Measurements from ENCODE around the gene PAK5.

Gene PAK5

DNA sequence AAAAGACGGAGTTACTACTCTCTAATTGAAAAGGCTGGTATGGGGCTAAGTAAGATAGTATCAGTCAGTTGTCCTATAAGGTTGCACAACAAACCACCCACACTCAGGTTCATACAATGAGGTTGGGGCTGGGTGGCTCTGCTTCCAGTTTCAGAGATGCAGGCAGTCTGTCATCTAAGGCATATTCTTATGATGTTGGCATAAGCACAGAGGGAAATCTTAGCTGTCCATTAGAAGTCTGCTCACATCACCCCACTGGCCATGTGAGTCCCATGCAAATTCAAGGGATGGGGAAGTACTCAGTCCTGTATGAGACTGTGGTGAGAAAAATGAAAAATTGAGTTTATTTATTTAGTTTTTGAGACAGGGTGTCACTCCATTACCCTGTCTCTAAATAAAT, 205.9 kb downstream of the PAK5 start:
- no peak for DNase-seq
- intact Hi-C loops (cut with DNase I), result no loop called here

DNA sequence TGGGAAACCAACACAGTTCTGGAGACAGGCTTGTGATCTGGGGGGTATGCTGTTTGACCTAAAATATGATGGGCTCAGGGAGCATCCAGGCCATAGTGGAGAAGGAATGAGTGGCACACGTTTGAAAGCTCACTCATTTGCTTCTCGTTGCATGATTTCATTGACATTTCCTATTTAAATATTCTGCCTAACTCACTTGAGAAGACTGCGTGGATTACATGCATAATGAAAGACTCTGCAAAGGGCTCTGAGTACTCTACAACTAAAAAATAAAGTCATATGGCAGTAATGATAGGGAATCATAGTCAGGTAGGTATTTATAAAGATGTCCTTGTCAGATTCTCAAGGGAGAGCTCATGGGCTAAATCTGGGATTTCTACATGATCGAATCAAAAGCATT, 206.6 kb downstream of the PAK5 start:
- no peak for DNase-seq
- intact Hi-C loops (cut with DNase I), result no loop called here

DNA sequence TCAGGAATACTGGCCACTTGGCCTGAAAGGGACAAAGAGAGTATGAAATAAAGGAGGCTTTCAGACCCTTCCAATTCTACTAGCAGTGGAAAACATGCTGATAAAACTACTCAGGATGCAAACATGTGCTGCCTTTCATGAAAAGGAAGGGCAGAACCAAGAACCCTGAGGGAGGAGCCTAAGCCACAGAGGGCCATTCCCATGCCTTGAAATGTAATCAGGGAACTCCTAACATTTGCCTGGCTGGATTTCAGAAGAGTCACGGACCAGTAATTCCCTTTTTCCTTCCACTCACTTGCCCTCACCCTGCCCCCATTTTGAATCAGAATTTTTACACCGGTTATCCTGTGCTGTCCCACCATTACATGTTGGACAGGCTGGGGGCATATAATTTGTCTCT, 208.3 kb downstream of the PAK5 start:
- intact Hi-C loops (cut with DNase I), result no loop called here
- DNase-seq, result no peak

DNA sequence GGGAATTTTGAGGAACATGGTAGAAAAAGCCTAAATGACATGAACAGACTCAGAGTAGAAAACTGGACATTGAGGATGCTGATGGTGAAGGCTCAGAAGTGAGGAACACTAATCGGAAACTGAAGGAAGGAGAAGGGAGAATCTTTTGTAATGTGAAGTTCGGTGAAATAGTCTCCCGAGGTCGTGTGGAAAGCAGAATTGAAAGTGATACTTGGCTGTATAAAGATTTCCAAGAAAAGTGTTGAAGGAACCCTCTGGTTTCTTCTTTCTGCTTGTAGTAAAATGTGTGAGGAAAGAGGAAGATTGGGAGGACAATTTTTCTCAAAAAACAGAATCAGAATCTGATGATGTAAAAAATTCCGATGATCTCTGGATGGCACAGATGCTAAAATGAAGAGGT, 209.0 kb downstream of the PAK5 start:
- DNase-seq, result no peak
- intact Hi-C loops (cut with DNase I), result no loop called here

DNA sequence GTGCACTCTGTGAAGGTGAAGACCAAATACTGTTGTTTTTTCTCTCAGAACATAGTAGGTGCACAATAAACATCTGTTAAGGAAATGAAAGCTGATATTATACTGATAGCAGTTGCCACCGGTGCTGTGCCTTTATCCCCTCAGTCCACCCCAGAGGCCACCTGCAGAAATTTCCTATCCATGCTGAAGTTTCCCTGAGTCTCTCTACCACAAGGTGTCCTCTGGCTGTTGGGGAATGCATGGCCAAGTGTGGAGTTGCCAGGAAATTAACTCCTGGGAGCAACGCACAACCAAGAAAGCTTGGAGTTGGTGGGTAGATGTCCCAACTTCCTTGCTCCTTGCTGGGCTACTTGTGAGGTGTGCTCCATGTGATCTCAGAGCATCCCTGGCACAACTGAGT, 210.3 kb downstream of the PAK5 start:
- no peak for DNase-seq
- intact Hi-C loops (cut with DNase I), result no loop called here

DNA sequence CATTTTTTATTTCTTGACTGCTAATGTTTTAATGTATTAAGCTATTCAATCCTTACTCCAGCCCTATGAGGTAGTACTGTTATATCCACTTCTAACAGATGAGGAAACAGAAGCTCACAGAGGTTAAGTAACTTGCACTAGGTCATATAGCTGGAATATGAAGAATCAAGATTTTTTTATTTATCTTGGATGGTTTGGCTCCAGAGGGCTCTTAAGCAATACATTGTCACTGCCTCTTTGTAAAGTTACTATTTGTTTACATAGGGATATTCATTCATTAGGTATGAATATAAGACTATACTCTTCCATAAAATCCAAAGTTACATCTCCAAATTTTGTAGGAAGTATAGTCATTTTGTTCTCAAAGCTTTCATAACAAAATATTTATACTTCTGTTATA, 210.7 kb downstream of the PAK5 start:
- no peak for DNase-seq
- intact Hi-C loops (cut with DNase I), result no loop called here

DNA sequence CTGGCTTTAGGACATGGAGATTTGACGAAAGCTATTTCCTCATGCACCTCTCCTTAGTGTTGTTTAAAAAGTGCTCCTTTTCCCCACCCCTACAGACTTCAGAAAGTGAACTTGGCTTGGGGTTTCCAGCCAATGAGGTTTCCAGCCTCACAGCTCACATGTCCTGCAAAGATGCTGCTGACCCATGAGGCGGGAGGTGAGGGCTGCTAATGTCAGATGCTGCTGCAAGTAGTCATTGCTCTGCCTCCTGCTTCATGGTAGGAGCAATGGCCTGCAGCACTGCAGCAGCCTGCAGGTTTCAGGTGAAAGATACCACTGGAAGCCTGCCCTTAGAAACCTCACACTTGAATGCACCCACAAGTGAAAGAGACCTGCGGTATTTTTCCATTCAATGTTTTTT, 211.7 kb downstream of the PAK5 start:
- intact Hi-C loops (cut with DNase I), result no loop called here
- DNase-seq, result no peak

DNA sequence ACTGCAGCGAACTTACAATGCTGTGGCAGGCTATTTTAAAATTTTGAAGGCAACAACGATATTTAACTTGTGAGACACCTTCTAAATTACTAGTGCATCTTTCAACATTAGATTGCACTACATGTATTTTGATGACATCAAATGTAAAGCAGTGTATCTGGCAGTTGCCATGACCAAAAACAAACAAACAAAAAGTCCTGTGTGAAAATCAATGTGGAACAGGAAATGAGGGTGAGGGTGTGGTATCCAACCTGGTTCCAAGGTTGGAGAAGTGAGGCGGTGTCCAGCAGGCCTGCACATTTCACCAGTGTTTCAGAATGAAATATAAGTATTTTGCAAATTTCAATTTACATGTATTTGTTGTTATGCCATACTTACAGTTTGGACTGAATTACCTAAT, 212.5 kb downstream of the PAK5 start:
- intact Hi-C loops (cut with DNase I), result no loop called here
- DNase-seq, result no peak

DNA sequence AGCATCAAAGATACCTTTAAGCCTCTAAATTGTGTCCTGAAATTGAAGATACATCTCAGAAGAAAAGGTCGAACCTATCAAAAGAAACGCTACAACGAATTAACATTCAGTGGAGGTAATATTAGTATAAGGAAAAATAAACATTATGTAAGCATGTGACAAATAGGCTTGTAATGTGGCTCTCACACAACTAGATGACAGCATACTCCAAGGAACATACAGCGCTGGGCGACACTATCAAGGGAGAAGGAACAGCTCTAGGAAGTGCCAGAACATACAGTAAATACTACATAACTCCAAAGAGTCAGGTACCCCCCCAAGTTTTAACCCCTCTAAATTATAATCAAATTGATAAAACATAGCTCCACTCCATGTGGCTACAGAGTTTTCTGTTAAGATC, 220.9 kb downstream of the PAK5 start:
- intact Hi-C loops (cut with DNase I), result loop anchor here (10.0 kb wide), 1 partner anchor 297 kb away; no protein-coding TSS in a partner anchor
- peak in 23 of 42 donors; percentile 18 to 72 (median 43) for DNase-seq

DNA sequence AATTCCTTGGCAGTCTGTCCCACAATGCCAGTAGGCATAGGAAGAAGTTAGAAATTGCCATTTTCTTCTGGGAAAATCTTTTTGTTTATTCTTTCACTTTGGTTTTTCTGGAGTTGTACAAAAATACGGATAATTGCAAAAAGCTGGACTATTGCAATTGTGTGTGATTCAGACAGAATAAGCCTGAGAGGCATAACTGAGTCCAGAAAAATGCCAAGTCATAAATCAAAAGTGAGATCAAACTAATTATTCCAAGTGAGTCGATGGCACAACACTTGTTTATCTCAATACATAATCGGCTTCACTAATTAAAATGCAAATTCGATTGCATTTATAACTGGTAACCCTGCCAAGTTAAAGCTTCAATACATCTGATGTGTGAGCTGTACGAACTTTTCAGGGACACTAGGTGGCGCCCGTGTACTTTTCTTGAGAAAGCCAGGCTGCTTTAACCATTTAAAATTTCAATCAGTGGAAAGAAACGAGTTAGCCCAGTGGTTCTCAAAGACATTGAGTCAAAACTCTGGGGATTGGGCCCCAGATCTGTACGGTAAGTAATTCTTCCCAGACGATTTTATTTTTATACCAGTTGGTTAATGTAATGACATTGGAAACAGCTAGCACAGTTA, 221.9 kb downstream of the PAK5 start:
- DNase-seq, result peak; percentile 29 to 90 (median 72)
- intact Hi-C loops (cut with DNase I), result loop anchor here (10.0 kb wide), 1 partner anchor 298 kb away; no protein-coding TSS in a partner anchor

DNA sequence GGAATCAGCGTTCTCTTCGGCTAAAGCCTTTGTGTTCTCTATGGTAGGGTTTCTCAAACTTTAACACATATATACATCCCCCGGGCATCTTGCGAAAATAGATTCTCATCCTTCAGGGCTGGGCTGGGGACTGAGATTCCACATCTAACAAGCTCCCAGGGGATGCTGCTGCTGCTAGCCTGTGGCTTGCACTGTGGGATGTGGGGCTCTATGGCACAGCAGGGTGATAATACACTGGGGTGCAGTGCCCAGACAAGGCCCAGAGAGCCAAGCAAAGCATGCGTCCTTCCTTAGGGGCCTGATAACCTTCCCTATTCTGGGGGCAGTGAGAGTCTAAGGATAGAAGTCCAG, 222.4 kb downstream of the PAK5 start:
- intact Hi-C loops (cut with DNase I), result loop anchor here (10.0 kb wide), 1 partner anchor 298 kb away; no protein-coding TSS in a partner anchor
- no peak for DNase-seq

DNA sequence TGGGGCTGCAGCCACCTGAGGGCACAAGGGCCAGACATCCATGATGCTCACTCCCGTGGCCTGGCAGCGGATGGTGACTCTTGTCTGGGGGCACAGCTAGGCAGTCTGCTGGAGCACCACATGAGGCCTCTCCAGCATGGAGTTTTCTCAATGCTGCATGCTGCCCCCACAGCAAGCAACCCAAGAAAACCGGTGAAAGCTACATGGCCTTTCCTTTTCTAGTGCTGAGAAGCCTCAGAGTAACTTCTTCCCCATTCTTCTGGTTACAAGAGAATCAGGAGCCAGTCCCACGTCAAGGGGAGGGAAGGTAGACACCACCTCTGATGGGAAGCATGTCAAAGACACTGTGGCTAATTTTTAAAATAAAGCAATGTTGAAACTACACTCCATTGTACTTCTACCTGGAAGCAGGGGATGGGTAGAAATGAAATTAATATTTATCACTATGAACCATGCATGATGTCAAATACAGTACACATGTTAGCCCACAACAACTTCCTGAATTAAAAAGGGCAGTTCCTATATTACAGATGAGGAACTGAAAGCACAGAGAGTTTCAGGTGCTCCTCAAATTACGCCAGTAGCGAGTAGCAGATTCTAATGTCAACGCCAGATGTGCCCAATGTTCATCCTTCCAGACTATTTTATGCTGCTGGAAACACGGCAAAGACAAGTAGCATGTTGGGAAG, 223.0 kb downstream of the PAK5 start:
- intact Hi-C loops (cut with DNase I), result loop anchor here (10.0 kb wide), 1 partner anchor 299 kb away; no protein-coding TSS in a partner anchor
- no peak for DNase-seq

DNA sequence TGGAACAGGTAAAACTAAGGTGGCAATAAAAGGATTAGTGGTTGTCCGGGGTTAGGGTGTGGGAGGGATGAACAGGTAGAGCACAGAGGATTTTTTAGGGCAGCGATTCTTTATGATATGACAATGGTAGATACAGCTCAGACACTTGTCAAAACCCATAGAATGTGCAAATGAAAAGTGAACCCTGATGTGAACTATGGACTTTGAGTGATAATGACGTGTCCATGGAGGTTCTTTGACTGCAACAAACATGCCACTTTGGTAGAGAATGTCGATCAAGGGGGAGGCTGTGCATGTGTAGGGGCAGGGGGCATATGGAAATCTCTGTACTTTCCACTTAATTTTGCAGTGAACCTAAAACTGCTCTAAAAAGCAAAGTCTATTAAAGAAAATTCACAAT, 223.8 kb downstream of the PAK5 start:
- intact Hi-C loops (cut with DNase I), result loop anchor here (10.0 kb wide), 1 partner anchor 300 kb away; no protein-coding TSS in a partner anchor

DNA sequence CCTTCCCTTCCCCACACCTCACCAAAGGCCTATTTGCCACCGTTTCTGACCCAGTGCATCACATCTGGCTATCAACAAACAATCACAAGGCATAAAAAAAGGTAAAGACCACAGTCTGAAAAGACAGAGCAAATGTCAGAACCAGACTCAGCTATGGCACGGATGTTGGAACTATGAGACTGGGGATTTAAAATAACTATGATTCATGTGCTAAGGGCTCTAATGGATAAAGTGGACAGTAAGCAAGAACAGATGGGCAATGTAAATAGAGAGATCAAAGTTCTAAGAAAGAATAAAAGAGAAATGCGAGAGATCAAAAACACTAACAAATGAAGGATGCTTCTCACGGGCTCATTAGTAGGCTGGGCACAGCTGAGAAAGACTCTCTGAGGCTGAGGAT, 225.0 kb downstream of the PAK5 start:
- no peak for DNase-seq
- intact Hi-C loops (cut with DNase I), result loop anchor here (10.0 kb wide), 1 partner anchor 301 kb away; no protein-coding TSS in a partner anchor

More for the DNA sequence above, 223.8 kb downstream of the PAK5 start:
- no peak for DNase-seq

DNA sequence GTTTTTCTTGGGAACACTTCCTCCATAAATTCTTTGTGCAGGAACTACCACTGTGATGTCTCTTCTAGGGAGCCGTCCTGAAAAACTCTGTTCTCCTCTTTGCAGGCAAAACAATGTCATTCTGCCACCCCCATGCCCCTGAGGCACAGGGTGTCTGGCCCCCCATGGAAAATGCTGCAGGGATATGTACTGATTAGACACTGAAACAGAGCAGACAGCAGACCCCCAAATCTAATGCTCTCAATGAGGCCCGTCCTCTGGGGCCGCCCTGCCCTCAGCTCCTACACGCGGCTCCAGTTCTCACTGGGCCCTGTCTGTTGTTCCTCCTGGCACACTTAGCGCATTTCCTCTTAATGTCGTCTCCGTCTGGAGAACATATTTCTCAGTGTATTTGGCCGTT, 227.0 kb downstream of the PAK5 start:
- no peak for DNase-seq
- intact Hi-C loops (cut with DNase I), result loop anchor here (2.0 to 10.0 kb wide), 2 partner anchors 205 to 303 kb away; no protein-coding TSS in a partner anchor

DNA sequence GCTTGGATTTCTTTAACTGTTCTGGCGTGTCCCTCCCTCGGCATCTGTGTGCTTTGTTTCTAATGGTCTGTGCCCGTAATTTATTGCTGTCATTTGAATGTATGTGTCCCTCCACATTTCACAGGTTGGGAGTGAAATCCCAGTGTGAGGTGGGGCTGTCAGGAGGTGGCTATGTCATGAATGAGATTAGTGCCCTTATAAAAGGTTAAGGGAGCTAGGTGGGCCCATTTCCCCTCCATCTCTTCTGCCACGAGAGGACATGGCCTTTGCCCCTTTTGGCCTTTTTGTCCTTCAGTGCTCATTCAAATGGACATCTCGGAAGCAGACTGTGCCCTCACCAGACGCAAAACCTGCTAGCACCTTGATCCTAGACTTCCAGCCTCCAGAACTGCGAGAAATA, 228.2 kb downstream of the PAK5 start:
- no peak for DNase-seq
- intact Hi-C loops (cut with DNase I), result loop anchor here (2.0 to 10.0 kb wide), 2 partner anchors 204 to 304 kb away; no protein-coding TSS in a partner anchor

DNA sequence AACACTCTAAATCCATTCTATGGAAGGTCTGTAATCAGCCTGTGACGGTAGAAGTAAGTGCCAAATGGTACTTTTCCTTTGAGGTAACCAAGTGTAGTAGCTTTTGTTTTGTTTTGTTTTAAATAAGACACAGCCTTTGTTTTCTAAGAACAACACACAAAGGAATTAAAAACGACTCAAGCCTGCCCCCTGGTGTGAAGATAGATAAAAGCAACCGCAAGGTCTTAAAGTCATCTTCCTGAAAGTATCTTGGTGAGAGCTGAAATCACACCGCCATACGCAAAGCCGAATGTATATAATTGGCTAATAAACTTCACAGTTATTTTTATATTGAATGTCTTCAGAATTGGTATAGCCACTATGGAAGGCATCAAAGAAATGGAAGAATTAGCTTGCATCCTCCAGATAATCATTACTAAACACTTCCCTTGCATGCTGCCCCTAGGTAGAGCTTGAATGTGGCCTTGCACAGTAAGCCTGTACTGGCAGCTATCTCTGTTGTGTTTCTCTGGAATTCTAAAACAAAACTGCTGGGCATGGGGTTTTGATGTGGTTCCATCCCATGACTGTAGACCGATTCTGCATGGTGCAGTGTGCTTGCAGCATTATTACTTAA, 228.9 kb downstream of the PAK5 start:
- intact Hi-C loops (cut with DNase I), result loop anchor here (2.0 to 10.0 kb wide), 2 partner anchors 203 to 305 kb away; no protein-coding TSS in a partner anchor
- DNase-seq, result peak in 39 of 42 donors; percentile 16 to 92 (median 74)

DNA sequence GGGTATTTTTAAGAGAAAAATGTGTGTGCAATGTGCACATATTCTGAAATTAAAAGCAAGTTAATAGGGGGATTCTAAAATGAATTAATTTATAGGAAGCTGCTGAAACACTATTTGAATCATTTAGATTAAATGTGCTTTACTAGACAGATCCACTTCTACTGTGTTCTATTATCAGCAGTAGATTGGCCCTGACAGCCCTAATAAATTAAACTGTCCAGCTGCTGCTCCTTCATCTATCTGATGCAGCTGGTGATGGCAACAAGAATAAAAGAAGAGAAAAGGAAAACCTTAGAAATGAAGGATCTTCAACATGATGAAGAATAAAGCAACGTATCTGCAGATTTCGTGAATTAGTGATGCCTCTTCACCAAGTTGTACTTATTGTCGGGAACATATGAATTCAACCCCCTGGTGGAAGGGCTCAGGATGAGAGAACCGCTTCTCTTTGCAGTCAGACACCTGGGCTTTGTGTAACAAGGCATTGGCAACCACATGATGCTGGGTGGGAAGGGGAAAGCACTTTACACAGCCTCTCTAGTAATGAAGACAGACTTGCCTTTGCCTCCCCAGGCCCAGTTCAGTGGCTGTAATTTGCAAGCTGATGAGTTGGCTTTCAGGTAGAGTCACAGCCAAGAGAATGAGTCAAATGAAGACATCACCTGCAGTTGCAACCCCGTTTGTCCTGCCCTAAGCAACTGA, 230.1 kb downstream of the PAK5 start:
- no peak for DNase-seq
- intact Hi-C loops (cut with DNase I), result no loop called here

DNA sequence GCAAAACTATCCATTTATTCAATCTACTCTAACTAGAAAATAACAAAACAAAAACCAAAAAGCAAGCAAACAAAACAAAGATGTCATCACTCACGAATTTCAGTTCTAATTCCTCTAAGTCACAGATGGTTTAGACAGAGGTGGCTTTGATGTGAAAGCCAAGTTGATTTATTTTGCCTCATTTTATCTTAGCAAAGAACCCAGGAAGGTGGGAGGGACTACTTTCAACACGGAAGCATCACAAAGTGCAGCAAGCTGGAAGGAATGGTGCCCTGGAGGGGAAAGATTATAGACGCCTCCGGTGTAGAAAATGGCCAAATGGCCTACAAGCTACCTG, 236.1 kb downstream of the PAK5 start:
- intact Hi-C loops (cut with DNase I), result no loop called here
- DNase-seq, result no peak

DNA sequence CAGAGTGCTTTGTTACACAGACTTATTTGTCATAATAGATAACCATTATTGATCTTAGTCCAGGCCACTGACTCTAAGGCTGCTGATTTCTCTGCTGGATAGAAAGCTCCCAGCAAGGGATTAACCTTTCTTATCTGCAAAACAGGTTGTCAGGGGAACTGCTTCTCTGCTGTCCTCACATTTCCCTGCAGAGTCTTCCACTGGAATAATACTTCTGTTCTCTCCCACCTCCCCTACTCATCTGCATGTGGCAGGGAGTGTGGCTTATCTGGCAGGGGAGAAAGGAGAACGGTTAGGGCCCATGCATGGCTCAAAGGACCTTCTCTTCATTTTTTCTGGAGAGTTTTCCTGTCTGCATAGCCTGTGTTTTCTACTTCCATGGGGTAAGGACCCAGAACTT, 238.3 kb downstream of the PAK5 start:
- no peak for DNase-seq
- intact Hi-C loops (cut with DNase I), result no loop called here

Data from head of caudate nucleus (tissue), 42 donors.